ENCODE results near the gene P2RY13. TPM values are rescaled to one million over a fixed set of nuclear protein-coding genes. Genes with fewer than 3 reads are reported as not detected.

Gene P2RY13
- total RNA-seq, 2 experiments from 2014 or later: not detected

GRCh38 chr3:151320131-151320530, 9.2 kb downstream of the P2RY13 start:
- H3K4me3 Mint-ChIP-seq: no peak overlapping the region

GRCh38 chr3:151319628-151320027, 9.7 kb downstream of the P2RY13 start:
- peak overlapping the region; percentile 28 for H3K27ac Mint-ChIP-seq
- no peaks in the 10 kb centered on the region for H3K36me3 Mint-ChIP-seq (ENCODE audit: low read depth)
- no peak for DNase-seq
- no peaks in the 10 kb centered on the region for H3K9me3 Mint-ChIP-seq (ENCODE audit: low read depth)
- CTCF ChIA-PET: no interaction called here
- POLR2A ChIA-PET: no interaction called here
- H3K27me3 Mint-ChIP-seq: peaks cover 4% of the 10 kb centered on the region
- H3K4me1 Mint-ChIP-seq: peaks cover 70% of the 10 kb centered on the region
- ATAC-seq: peak; percentile 30
- intact Hi-C loops (cut with DNase I, micrococcal nuclease): loop anchor here in 1 of 2 experiments (2.0 to 5.0 kb wide), 4 partner anchors 15 to 938 kb away; partner anchors contain the start of gene TSC22D2
- no peak overlapping the region for H3K4me3 Mint-ChIP-seq

More at GRCh38 chr3:151320131-151320530, 9.2 kb downstream of the P2RY13 start:
- peaks cover 67% of the 10 kb centered on the region for H3K4me1 Mint-ChIP-seq
- CTCF ChIA-PET: interaction anchor here (1.1 kb wide), 1 partner anchor 15 kb away, joined by 5 read pairs; no protein-coding TSS in a partner anchor
- no peaks in the 10 kb centered on the region for H3K9me3 Mint-ChIP-seq (ENCODE audit: low read depth)
- peaks cover 2% of the 10 kb centered on the region for H3K27me3 Mint-ChIP-seq
- no peak overlapping the region for H3K27ac Mint-ChIP-seq
- no peaks in the 10 kb centered on the region for H3K36me3 Mint-ChIP-seq (ENCODE audit: low read depth)
- POLR2A ChIA-PET: no interaction called here
- ATAC-seq: no peak
- intact Hi-C loops (cut with DNase I, micrococcal nuclease): loop anchor here in 1 of 2 experiments (2.0 kb wide), 1 partner anchor 15 kb away; no protein-coding TSS in a partner anchor
- no peak for DNase-seq

DNA sequence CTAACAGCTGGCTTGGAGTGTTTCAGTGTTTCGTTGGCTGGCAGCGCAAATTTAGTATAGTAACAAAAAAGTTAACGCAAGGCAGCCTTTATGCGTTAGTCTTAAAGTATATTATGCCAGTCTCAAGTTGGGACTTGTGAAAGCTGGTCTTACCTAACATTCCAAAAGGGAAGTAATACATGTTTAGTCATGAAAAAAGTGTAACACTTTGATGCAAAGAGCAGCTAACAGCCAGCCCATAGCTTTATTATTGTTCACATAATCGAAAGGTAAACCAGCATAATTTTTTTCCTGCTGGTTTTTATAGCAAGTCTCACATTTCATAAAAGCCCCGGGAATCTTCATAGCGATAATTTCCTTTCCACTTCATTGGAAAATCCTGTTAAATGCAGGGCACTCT, 10.4 kb downstream of the P2RY13 start:
- POLR2A ChIA-PET: no interaction called here

GRCh38 chr3:151318313-151318712, 11.0 kb downstream of the P2RY13 start:
- Mint-ChIP-seq H3K27ac (peak overlapping the region; percentile 64), H3K9me3 (ENCODE audit: low read depth) (no peaks in the 10 kb centered on the region), H3K36me3 (ENCODE audit: low read depth) (no peaks in the 10 kb centered on the region), H3K4me1 (peaks cover 59% of the 10 kb centered on the region), H3K27me3 (peaks cover 2% of the 10 kb centered on the region), H3K4me3 (no peak overlapping the region)
- no peak for ATAC-seq
- POLR2A ChIA-PET: no interaction called here
- intact Hi-C loops (cut with DNase I, micrococcal nuclease): loop anchor here in 1 of 2 experiments (5.0 kb wide), 3 partner anchors 809 to 939 kb away; partner anchors contain the start of gene TSC22D2
- CTCF ChIA-PET: no interaction called here
- no peak for DNase-seq

More for the DNA sequence above, 10.4 kb downstream of the P2RY13 start:
- peaks cover 65% of the 10 kb centered on the region for H3K4me1 Mint-ChIP-seq
- no peak for ATAC-seq
- intact Hi-C loops (cut with DNase I, micrococcal nuclease): loop anchor here in 1 of 2 experiments (5.0 kb wide), 3 partner anchors 808 to 938 kb away; partner anchors contain the start of gene TSC22D2
- H3K27ac Mint-ChIP-seq: no peak overlapping the region
- CTCF ChIA-PET: interaction anchor here (0.6 kb wide), 1 partner anchor 14 kb away, joined by 3 read pairs; no protein-coding TSS in a partner anchor
- no peaks in the 10 kb centered on the region for H3K9me3 Mint-ChIP-seq (ENCODE audit: low read depth)
- no peak overlapping the region for H3K4me3 Mint-ChIP-seq
- H3K27me3 Mint-ChIP-seq: peaks cover 2% of the 10 kb centered on the region
- DNase-seq: no peak
- H3K36me3 Mint-ChIP-seq (ENCODE audit: low read depth): no peaks in the 10 kb centered on the region

- Mint-ChIP-seq H3K36me3 (ENCODE audit: low read depth) (no peaks in the 10 kb centered on the region), H3K4me1 (peaks cover 47% of the 10 kb centered on the region), H3K27ac (peak within 1 kb of the TSS; percentile 90), H3K9me3 (ENCODE audit: low read depth) (no peaks in the 10 kb centered on the region), H3K4me3 (peak within 1 kb of the TSS; percentile 50), H3K27me3 (peaks cover 2% of the 10 kb centered on the region)
- DNase-seq: peak; percentile 50
- ATAC-seq: peak; percentile 83
- POLR2A ChIA-PET: interaction anchor here (0.6 to 1.9 kb wide), 6 partner anchors 9 to 116 kb away, joined by 3 to 16 read pairs (median 4); no protein-coding TSS in a partner anchor
- CTCF ChIA-PET: interaction anchor here (0.6 to 1.9 kb wide), 11 partner anchors 9 to 212 kb away, joined by 3 to 15 read pairs (median 3); no protein-coding TSS in a partner anchor
- intact Hi-C loops (cut with DNase I, micrococcal nuclease): loop anchor here (1.0 to 5.0 kb wide), 9 partner anchors 11 to 941 kb away; partner anchors contain the start of genes GPR171 (in 1 of the 2) and TSC22D2 (in 1 of the 2)
These were observed 12.9 kb downstream of the P2RY13 start, which contains the start of gene GPR87 for GRCh38 chr3:151316267-151316991. Gene GPR87 (minus strand): TSS chr3:151316820. CDS start chr3:151300100, 16,720 bp downstream.

- Mint-ChIP-seq H3K36me3 (ENCODE audit: low read depth) (no peaks in the 10 kb centered on the region), H3K27me3 (peaks cover 2% of the 10 kb centered on the region), H3K9me3 (ENCODE audit: low read depth) (no peaks in the 10 kb centered on the region), H3K27ac (peak overlapping the region; percentile 90), H3K4me1 (peaks cover 44% of the 10 kb centered on the region), H3K4me3 (peak overlapping the region; percentile 50)
- CTCF ChIA-PET: interaction anchor here (0.6 to 1.9 kb wide), 10 partner anchors 9 to 212 kb away, joined by 3 to 15 read pairs (median 3); no protein-coding TSS in a partner anchor
- POLR2A ChIA-PET: interaction anchor here (0.7 to 1.9 kb wide), 4 partner anchors 8 to 115 kb away, joined by 3 to 16 read pairs (median 6); no protein-coding TSS in a partner anchor
- ATAC-seq (no peak), DNase-seq (no peak)
- intact Hi-C loops (cut with DNase I, micrococcal nuclease): loop anchor here (1.0 to 5.0 kb wide), 9 partner anchors 11 to 941 kb away; partner anchors contain the start of genes GPR171 (in 1 of the 2) and TSC22D2 (in 1 of the 2)
These were observed 13.5 kb downstream of the P2RY13 start for GRCh38 chr3:151315846-151316245.

DNA sequence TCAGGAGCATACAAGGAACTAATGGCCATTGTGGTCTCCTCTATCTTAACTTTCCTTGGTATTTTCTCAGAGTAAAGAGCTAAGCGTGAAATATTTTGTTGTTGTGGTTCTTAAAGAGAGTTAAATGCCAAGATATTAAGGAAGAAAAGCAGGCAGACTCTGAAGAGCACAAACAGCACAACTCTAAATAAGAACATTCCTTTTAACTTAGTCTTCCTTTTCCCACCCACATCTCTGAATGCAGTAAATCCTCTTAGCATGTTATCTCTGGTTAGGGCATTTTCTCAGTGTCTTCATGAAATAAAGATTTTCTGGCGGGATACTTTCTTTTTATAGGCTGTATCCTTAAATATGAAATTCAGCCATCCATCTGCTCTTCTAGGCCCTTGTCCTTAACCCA, 14.2 kb downstream of the P2RY13 start:
- ATAC-seq (no peak), DNase-seq (no peak)
- H3K27me3 Mint-ChIP-seq: peaks cover 2% of the 10 kb centered on the region
- peak overlapping the region; percentile 50 for H3K4me3 Mint-ChIP-seq
- intact Hi-C loops (cut with DNase I, micrococcal nuclease): loop anchor here in 1 of 2 experiments (5.0 kb wide), 3 partner anchors 812 to 942 kb away; partner anchors contain the start of gene TSC22D2
- no peaks in the 10 kb centered on the region for H3K36me3 Mint-ChIP-seq (ENCODE audit: low read depth)
- CTCF ChIA-PET: interaction anchor here (1.2 to 1.9 kb wide), 4 partner anchors 8 to 527 kb away, joined by 3 to 15 read pairs (median 6); no protein-coding TSS in a partner anchor
- no peaks in the 10 kb centered on the region for H3K9me3 Mint-ChIP-seq (ENCODE audit: low read depth)
- H3K27ac Mint-ChIP-seq: peak overlapping the region; percentile 90
- H3K4me1 Mint-ChIP-seq: peaks cover 37% of the 10 kb centered on the region
- POLR2A ChIA-PET: interaction anchor here (1.9 kb wide), 1 partner anchor 10 kb away, joined by 16 read pairs; no protein-coding TSS in a partner anchor

DNA sequence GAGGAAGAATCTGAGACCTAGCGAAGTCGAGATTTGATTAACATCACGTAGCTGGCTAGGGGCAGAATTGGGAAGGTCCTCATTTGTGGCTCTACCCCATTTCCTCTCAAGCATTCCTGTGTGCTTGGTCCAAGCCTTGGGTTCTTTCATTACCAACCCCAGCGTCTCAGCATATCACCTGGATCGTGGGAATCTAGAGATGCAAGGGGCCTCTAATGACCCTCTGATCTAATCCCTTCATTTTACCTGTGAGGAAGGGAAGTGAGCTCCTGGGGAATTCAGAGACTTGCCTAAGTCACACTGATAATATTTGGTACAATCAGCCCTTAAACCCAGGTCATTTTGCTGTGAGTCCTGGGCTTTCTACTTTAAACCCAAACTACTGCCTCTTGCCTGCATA, 14.8 kb downstream of the P2RY13 start:
- ChIA-PET CTCF (interaction anchor here (1.2 to 1.4 kb wide), 2 partner anchors 86 to 527 kb away, joined by 3 read pairs; no protein-coding TSS in a partner anchor), POLR2A (no interaction called here)
- intact Hi-C loops (cut with DNase I, micrococcal nuclease): no loop called here
- Mint-ChIP-seq H3K9me3 (ENCODE audit: low read depth) (no peaks in the 10 kb centered on the region), H3K4me3 (peak overlapping the region; percentile 50), H3K4me1 (peaks cover 32% of the 10 kb centered on the region), H3K36me3 (ENCODE audit: low read depth) (no peaks in the 10 kb centered on the region), H3K27me3 (peaks cover 2% of the 10 kb centered on the region), H3K27ac (no peak overlapping the region)
- DNase-seq (no peak), ATAC-seq (no peak)

- ATAC-seq: no peak
- intact Hi-C loops (cut with DNase I, micrococcal nuclease): no loop called here
- H3K27ac Mint-ChIP-seq: no peak overlapping the region
- ChIA-PET CTCF (interaction anchor here (1.2 to 1.4 kb wide), 2 partner anchors 86 to 526 kb away, joined by 3 read pairs; no protein-coding TSS in a partner anchor), POLR2A (no interaction called here)
- no peak for DNase-seq
- no peak overlapping the region for H3K4me3 Mint-ChIP-seq
- H3K4me1 Mint-ChIP-seq: peaks cover 33% of the 10 kb centered on the region
- no peaks in the 10 kb centered on the region for H3K36me3 Mint-ChIP-seq (ENCODE audit: low read depth)
- H3K27me3 Mint-ChIP-seq: peaks cover 2% of the 10 kb centered on the region
- H3K9me3 Mint-ChIP-seq (ENCODE audit: low read depth): no peaks in the 10 kb centered on the region
These were observed 15.2 kb downstream of the P2RY13 start for GRCh38 chr3:151314137-151314536.

- ChIA-PET POLR2A (no interaction called here), CTCF (interaction anchor here (0.8 to 1.4 kb wide), 4 partner anchors 13 to 145 kb away, joined by 3 to 6 read pairs (median 4); no protein-coding TSS in a partner anchor)
- H3K36me3 Mint-ChIP-seq (ENCODE audit: low read depth): no peaks in the 10 kb centered on the region
- peaks cover 2% of the 10 kb centered on the region for H3K27me3 Mint-ChIP-seq
- H3K4me1 Mint-ChIP-seq: peaks cover 33% of the 10 kb centered on the region
- intact Hi-C loops (cut with DNase I, micrococcal nuclease): no loop called here
- no peak for ATAC-seq
- H3K9me3 Mint-ChIP-seq (ENCODE audit: low read depth): no peaks in the 10 kb centered on the region
- DNase-seq: no peak
- no peak overlapping the region for H3K27ac Mint-ChIP-seq
- H3K4me3 Mint-ChIP-seq: no peak overlapping the region
These were observed 16.4 kb downstream of the P2RY13 start for GRCh38 chr3:151312972-151313371.

DNA sequence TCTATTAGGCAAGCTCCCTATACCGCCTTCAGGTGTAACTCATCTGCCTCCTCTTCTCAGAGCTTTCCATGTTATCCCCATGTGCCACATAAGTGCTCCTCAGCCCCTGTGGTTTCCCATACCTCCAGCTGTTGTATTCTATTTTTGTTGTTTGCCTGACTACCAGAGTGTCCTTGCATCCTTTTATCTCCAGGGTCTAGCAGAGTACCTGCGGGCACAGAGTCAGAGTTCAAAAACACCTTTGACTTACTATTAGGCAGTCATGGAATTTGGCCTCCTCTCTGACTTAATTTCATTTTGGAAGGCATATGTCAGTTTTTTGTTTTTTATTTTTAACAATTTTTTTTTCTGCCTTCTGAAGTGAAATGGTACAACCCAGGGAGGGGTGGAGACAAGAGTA, 19.8 kb downstream of the P2RY13 start:
- peak overlapping the region; percentile 27 for H3K27ac Mint-ChIP-seq
- H3K4me3 Mint-ChIP-seq: no peak overlapping the region
- H3K36me3 Mint-ChIP-seq (ENCODE audit: low read depth): no peaks in the 10 kb centered on the region
- ChIA-PET POLR2A (no interaction called here), CTCF (interaction anchor here (0.6 to 1.3 kb wide), 3 partner anchors 14 to 111 kb away, joined by 3 to 4 read pairs (median 3); no protein-coding TSS in a partner anchor)
- intact Hi-C loops (cut with DNase I, micrococcal nuclease): loop anchor here (5.0 to 10.0 kb wide), 4 partner anchors 332 to 1825 kb away; no protein-coding TSS in a partner anchor
- DNase-seq (no peak), ATAC-seq (no peak)
- H3K27me3 Mint-ChIP-seq: no peaks in the 10 kb centered on the region
- H3K9me3 Mint-ChIP-seq (ENCODE audit: low read depth): no peaks in the 10 kb centered on the region
- peaks cover 48% of the 10 kb centered on the region for H3K4me1 Mint-ChIP-seq

Measured in activated CD4-positive, alpha-beta T cell treated with anti-CD3 and anti-CD28 coated beads for 36 hours (primary cell).